ENCODE results near the gene IFFO2. TPM values are rescaled to one million over a fixed set of nuclear protein-coding genes. Genes with fewer than 3 reads are reported as not detected.

Gene IFFO2
- total and polyA plus RNA-seq, 2 of the 13 experiments (the other 11 are each of a cell fraction or from before 2014, with no cell fraction given), result 7.3 to 16.7 TPM

GRCh38 chr1:18949686-18950400 lies 6.6 kb downstream of the IFFO2 start (continued):
- TF ChIP-seq SOX13 (IDR thresholded peaks at IDR 0.05) (no peak), SOX13 (CRISPR knock-in tag; conservative IDR thresholded peaks at IDR 0.05 in 1 of 2, IDR thresholded peaks at IDR 0.05 in 1 of 2) (0 out of 4 replicates have a peak, but pooled peaks of 1 of the 2 experiments have one; percentile 7), ZNF770 (CRISPR knock-in tag; IDR thresholded peaks at IDR 0.05) (0 out of 2 replicates have a peak, but pooled peaks have one; percentile 25), MEIS2 (CRISPR knock-in tag; IDR thresholded peaks at IDR 0.05) (no peak), BRF2 (CRISPR knock-in tag; IDR thresholded peaks at IDR 0.05) (no peak), TFAP4 (IDR thresholded peaks at IDR 0.05; ENCODE audit: borderline replicate concordance, low read depth) (peak; percentile 39; the same call in 1 of the 2 replicates), ETS1 (CRISPR knock-in tag; IDR thresholded peaks at IDR 0.05) (no peak), ZBTB7A (CRISPR knock-in tag; IDR thresholded peaks at IDR 0.05) (peak; percentile 69; the same call in 1 of the 2 replicates), ZNF18 (CRISPR knock-in tag; IDR thresholded peaks at IDR 0.05; ENCODE audit: insufficient replicate concordance) (peak; percentile 88), ZC3H13 (CRISPR knock-in tag; IDR thresholded peaks at IDR 0.05) (0 out of 2 replicates have a peak, but pooled peaks have one; percentile 2), AKAP8 (CRISPR knock-in tag; IDR thresholded peaks at IDR 0.05) (no peak; the same call in 1 of the 2 replicates), JUND (CRISPR knock-in tag; IDR thresholded peaks at IDR 0.05) (peak; percentile 10; the same call in 1 of the 2 replicates), EHMT2 (IDR thresholded peaks at IDR 0.05; ENCODE audit: borderline replicate concordance, low read depth, low read length) (no peak), ZNF646 (CRISPR knock-in tag; IDR thresholded peaks at IDR 0.05) (peak; percentile 55)
